Neuronal stem cell (in vitro differentiated cells): ENCODE measurements around the gene PCNX3.

ENCODE experiments used
- DNase-seq: peaks from one replicate; pipeline ENCODE4 v3.0.0-alpha.2; 2013; ENCODE audit warnings: low spot score
- H2AFZ ChIP-seq: one replicate; pipeline ENCODE4 v1.6.1; 2013; ENCODE audit warnings: mild to moderate bottlenecking, low read length, inconsistent platforms
- H2AK5ac ChIP-seq: 2 replicates; pipeline ENCODE4 v1.6.1; 2013; ENCODE audit warnings: low read depth, mild to moderate bottlenecking, inconsistent platforms, low read length, moderate library complexity, mixed read lengths
- H2BK120ac ChIP-seq: 2 replicates; pipeline ENCODE4 v1.6.1; 2013; ENCODE audit warnings: low read depth, mild to moderate bottlenecking, inconsistent platforms, low read length, moderate library complexity, mixed read lengths
- H2BK12ac ChIP-seq: one replicate; pipeline ENCODE4 v1.6.1; 2013; ENCODE audit warnings: low read length, inconsistent platforms
- H2BK15ac ChIP-seq: 2 replicates; pipeline ENCODE4 v1.6.1; 2013; ENCODE audit warnings: mild to moderate bottlenecking, low read length, inconsistent platforms, mixed read lengths
- H2BK5ac ChIP-seq: one replicate; pipeline ENCODE4 v1.6.1; 2013; ENCODE audit warnings: inconsistent platforms, mild to moderate bottlenecking, low read length, moderate library complexity
- H3K14ac ChIP-seq: one replicate; pipeline ENCODE4 v1.6.1; 2013; ENCODE audit warnings: low read length, inconsistent platforms
- H3K18ac ChIP-seq: 2 replicates; pipeline ENCODE4 v1.6.1; 2013; ENCODE audit warnings: low read length, inconsistent platforms
- H3K23ac ChIP-seq: 2 replicates; pipeline ENCODE4 v1.6.1; 2013; ENCODE audit warnings: low read depth, mild to moderate bottlenecking, mixed read lengths, low read length, inconsistent platforms; ENCODE audit not compliant: poor library complexity
- H3K27ac ChIP-seq: replicated peaks from 3 replicates; pipeline ENCODE4 v1.5.1; 2013; ENCODE audit warnings: low read length, inconsistent platforms
- H3K27me3 ChIP-seq, 3 experiments: 2 replicates each; pipeline ENCODE4 v1.6.1; 2013; ENCODE audit warnings: low read length in 3 of 3, mild to moderate bottlenecking in 2 of 3, inconsistent platforms in 1 of 3, low read depth in 1 of 3, mixed read lengths in 1 of 3, moderate library complexity in 1 of 3; ENCODE audit not compliant: control insufficient read depth in 3 of 3, insufficient read depth in 3 of 3
- H3K36me3 ChIP-seq, 2 donors: replicated peaks in 1 of 2; 2 replicates each; pipeline ENCODE4 v1.6.1; 2013; ENCODE audit warnings: low read length in 2 of 2; ENCODE audit not compliant: control insufficient read depth in 2 of 2, insufficient read depth in 2 of 2
- H3K4ac ChIP-seq: 2 replicates; pipeline ENCODE4 v1.6.1; 2013; ENCODE audit warnings: inconsistent platforms, mild to moderate bottlenecking, low read length, moderate library complexity
- H3K4me1 ChIP-seq, 2 donors: 1 replicate in 1 of 2; 2 replicates in 1 of 2; pipeline ENCODE4 v1.6.1; 2013; ENCODE audit warnings: low read length in 2 of 2, low read depth in 1 of 2; ENCODE audit not compliant: control insufficient read depth in 2 of 2, insufficient read depth in 1 of 2
- H3K4me2 ChIP-seq: one replicate; pipeline ENCODE4 v1.6.1; 2013; ENCODE audit warnings: mild to moderate bottlenecking, low read length, inconsistent platforms; ENCODE audit not compliant: insufficient read depth, poor library complexity, severe bottlenecking
- H3K4me3 ChIP-seq, 2 donors: 2 replicates each; pipeline ENCODE4 v1.5.1; 2013; ENCODE audit warnings: low read length in 2 of 2, mild to moderate bottlenecking in 2 of 2, inconsistent platforms in 1 of 2, moderate library complexity in 1 of 2
- H3K79me1 ChIP-seq: one replicate; pipeline ENCODE4 v1.6.1; 2013; ENCODE audit warnings: low read depth, mild to moderate bottlenecking, inconsistent platforms, low read length, moderate library complexity
- H3K9ac ChIP-seq: one replicate; pipeline ENCODE4 v1.6.1; 2013; ENCODE audit warnings: mild to moderate bottlenecking, low read depth, low read length, inconsistent platforms; ENCODE audit not compliant: poor library complexity
- H3K9me3 ChIP-seq, 2 donors: replicated peaks in 1 of 2; 2 replicates each; pipeline versions ENCODE3 to v1.6.1; 2013; ENCODE audit warnings: low read length in 2 of 2, mild to moderate bottlenecking in 2 of 2, inconsistent platforms in 1 of 2, low read depth in 1 of 2, mixed read lengths in 1 of 2, moderate library complexity in 1 of 2; ENCODE audit not compliant: control insufficient read depth in 2 of 2, insufficient read depth in 1 of 2
- H4K8ac ChIP-seq: one replicate; pipeline ENCODE4 v1.6.1; 2013; ENCODE audit warnings: low read depth, mild to moderate bottlenecking, inconsistent platforms, low read length, moderate library complexity
- H4K91ac ChIP-seq: one replicate; pipeline ENCODE4 v1.6.1; 2013; ENCODE audit warnings: low read length, low read depth, mild to moderate bottlenecking, inconsistent platforms; ENCODE audit not compliant: poor library complexity
- WGBS, 2 donors: extraction: QIAGEN DNeasy Blood & Tissue Kit; methylation state at CpG; one replicate each; pipeline ENCODE4 v1.1.7; 2013; ENCODE audit warnings: missing lambda C conversion rate in 2 of 2, mixed read lengths in 1 of 2; ENCODE audit not compliant: insufficient read length in 2 of 2, insufficient replicate concordance in 1 of 2; ENCODE audit errors: extremely low coverage in 2 of 2; 5-methylcytosine and 5-hydroxymethylcytosine counted together

The PCNX3 gene

DNA sequence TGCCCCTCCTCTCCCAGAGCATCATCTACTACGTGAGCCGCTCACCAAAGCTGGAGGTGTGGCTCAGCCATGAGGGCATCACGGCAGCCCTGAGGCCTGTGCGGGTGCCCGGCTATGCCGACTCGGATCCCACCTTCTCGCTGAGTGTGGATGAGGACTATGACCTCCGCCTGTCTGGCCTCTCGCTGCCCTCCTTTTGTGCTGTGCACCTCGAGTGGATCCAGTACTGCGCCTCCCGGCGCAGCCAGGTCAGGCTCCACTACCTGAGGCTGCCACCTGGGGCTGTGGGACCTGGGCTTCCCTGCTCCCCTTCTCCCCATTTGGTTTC lies 18.5 kb downstream of the PCNX3 start:
- no peak overlapping the region for H2BK5ac ChIP-seq
- H3K9ac ChIP-seq = no peak overlapping the region
- no peak overlapping the region for H3K4me2 ChIP-seq
- H2BK15ac ChIP-seq = no peak overlapping the region
- H3K36me3 ChIP-seq = peaks cover 53 to 70% of the 10 kb centered on the region in 2 donors
- H3K79me1 ChIP-seq = peaks cover 11% of the 10 kb centered on the region
- H4K91ac ChIP-seq = no peak overlapping the region
- H2AK5ac ChIP-seq = no peak overlapping the region
- peaks cover 0 to 2% of the 10 kb centered on the region in 2 donors for H3K9me3 ChIP-seq
- no peak overlapping the region for H3K4ac ChIP-seq
- DNase-seq = no peak
- no peak overlapping the region for H3K4me3 ChIP-seq
- no peak overlapping the region for H4K8ac ChIP-seq
- peaks cover 15 to 16% of the 10 kb centered on the region in 2 donors for H3K4me1 ChIP-seq
- no peak overlapping the region for H2BK12ac ChIP-seq
- no CpG with 5 or more reads among the region's 14 CpGs for WGBS, 2 donors
- H2BK120ac ChIP-seq = no peak overlapping the region
- no peak overlapping the region for H3K27ac ChIP-seq
- no peak overlapping the region for H3K23ac ChIP-seq
- H3K18ac ChIP-seq = no peak overlapping the region
- H3K27me3 ChIP-seq = no peaks in the 10 kb centered on the region
- no peak overlapping the region for H3K14ac ChIP-seq
- no peak overlapping the region for H2AFZ ChIP-seq

- no CpG with 5 or more reads among the region's 11 CpGs for WGBS, 2 donors
- Histone ChIP-seq H4K8ac (no peak overlapping the region), H3K14ac (peak overlapping the region; percentile 71), H4K91ac (no peak overlapping the region), H2BK12ac (no peak overlapping the region), H3K4me3 (no peak overlapping the region), H3K9ac (no peak overlapping the region), H2BK120ac (no peak overlapping the region), H2BK15ac (no peak overlapping the region), H3K36me3 (peaks cover 50 to 66% of the 10 kb centered on the region in 2 donors), H3K79me1 (peaks cover 11% of the 10 kb centered on the region), H2BK5ac (no peak overlapping the region), H3K27ac (no peak overlapping the region), H3K18ac (no peak overlapping the region), H3K23ac (no peak overlapping the region), H3K4ac (no peak overlapping the region), H2AFZ (no peak overlapping the region), H3K9me3 (peaks cover 0 to 2% of the 10 kb centered on the region in 2 donors), H3K4me2 (no peak overlapping the region), H3K4me1 (peaks cover 15 to 16% of the 10 kb centered on the region in 2 donors), H2AK5ac (no peak overlapping the region), H3K27me3 (no peaks in the 10 kb centered on the region)
- DNase-seq = no peak
Measured at GRCh38 chr11:65634440-65634839, 18.9 kb downstream of the PCNX3 start.

- H3K4me1 ChIP-seq = peaks cover 15 to 16% of the 10 kb centered on the region in 2 donors
- no peak overlapping the region for H3K4ac ChIP-seq
- H2BK15ac ChIP-seq = no peak overlapping the region
- no peak overlapping the region for H2BK12ac ChIP-seq
- no peak for DNase-seq
- H2AK5ac ChIP-seq = peak overlapping the region; percentile 46
- H3K14ac ChIP-seq = no peak overlapping the region
- no CpG with 5 or more reads among the region's 46 CpGs for WGBS, 2 donors
- H3K9ac ChIP-seq = no peak overlapping the region
- peaks cover 0 to 2% of the 10 kb centered on the region in 2 donors for H3K9me3 ChIP-seq
- peaks cover 11% of the 10 kb centered on the region for H3K79me1 ChIP-seq
- no peak overlapping the region for H3K23ac ChIP-seq
- H2BK5ac ChIP-seq = no peak overlapping the region
- peaks cover 43 to 59% of the 10 kb centered on the region in 2 donors for H3K36me3 ChIP-seq
- H3K4me3 ChIP-seq = no peak overlapping the region
- no peak overlapping the region for H2BK120ac ChIP-seq
- H3K27me3 ChIP-seq = no peaks in the 10 kb centered on the region
- H4K91ac ChIP-seq = no peak overlapping the region
- H3K4me2 ChIP-seq = no peak overlapping the region
- H4K8ac ChIP-seq = peak overlapping the region; percentile 65
- no peak overlapping the region for H2AFZ ChIP-seq
- H3K27ac ChIP-seq = no peak overlapping the region
- H3K18ac ChIP-seq = no peak overlapping the region
Measured at GRCh38 chr11:65634905-65635731, 19.5 kb downstream of the PCNX3 start.

DNA sequence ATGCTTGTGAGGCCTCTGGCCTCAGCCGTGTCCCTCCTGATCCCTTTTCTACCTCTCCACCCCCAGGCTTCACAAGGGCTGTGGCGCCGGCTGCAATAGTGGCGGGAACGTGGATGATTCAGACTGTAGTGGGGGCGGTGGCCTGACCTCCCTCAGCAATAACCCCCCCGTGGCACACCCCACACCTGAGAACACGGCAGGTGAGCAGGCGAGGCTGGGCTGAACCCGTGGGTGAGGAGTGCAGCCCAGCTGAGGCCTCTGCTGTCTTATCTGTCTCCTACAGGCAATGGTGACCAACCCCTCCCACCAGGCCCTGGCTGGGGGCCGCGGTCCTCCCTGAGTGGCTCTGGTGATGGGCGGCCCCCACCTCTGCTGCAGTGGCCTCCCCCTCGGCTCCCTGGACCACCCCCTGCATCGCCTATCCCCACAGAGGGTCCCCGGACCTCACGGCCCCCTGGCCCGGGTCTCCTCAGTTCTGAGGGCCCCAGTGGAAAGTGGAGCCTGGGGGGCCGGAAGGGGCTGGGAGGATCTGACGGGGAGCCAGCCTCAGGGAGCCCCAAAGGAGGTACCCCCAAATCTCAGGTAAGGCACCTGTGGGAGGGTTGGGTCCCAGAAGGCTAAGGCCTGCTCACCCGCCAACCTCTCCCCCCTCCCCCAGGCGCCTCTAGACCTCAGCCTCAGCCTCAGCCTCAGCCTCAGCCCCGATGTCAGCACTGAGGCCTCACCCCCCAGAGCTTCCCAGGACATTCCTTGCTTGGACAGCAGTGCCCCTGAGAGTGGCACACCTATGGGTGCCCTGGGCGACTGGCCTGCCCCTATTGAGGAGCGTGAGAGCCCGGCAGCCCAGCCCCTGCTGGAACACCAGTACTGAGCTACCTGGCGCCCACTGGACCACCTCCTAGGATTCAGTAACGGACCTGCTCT lies 20.8 kb downstream of the PCNX3 start:
- H2AK5ac ChIP-seq = peak overlapping the region; percentile 35
- peak overlapping the region; percentile 85 for H3K23ac ChIP-seq
- no peak overlapping the region for H4K91ac ChIP-seq
- no peak overlapping the region for H2BK12ac ChIP-seq
- H3K4ac ChIP-seq = peak overlapping the region; percentile 6
- no peak overlapping the region for H3K9ac ChIP-seq
- H3K27me3 ChIP-seq = no peaks in the 10 kb centered on the region
- peaks cover 33 to 53% of the 10 kb centered on the region in 2 donors for H3K36me3 ChIP-seq
- no peak overlapping the region for H2AFZ ChIP-seq
- H4K8ac ChIP-seq = no peak overlapping the region
- H3K4me1 ChIP-seq = peaks cover 15 to 16% of the 10 kb centered on the region in 2 donors
- no peak for DNase-seq
- no peak overlapping the region for H2BK15ac ChIP-seq
- H3K27ac ChIP-seq = no peak overlapping the region
- H3K18ac ChIP-seq = no peak overlapping the region
- WGBS, 2 donors = no CpG with 5 or more reads among the region's 28 CpGs
- no peak overlapping the region for H3K4me2 ChIP-seq
- no peak overlapping the region for H3K4me3 ChIP-seq
- H3K79me1 ChIP-seq = peaks cover 11% of the 10 kb centered on the region
- peaks cover 0 to 2% of the 10 kb centered on the region in 2 donors for H3K9me3 ChIP-seq
- peak overlapping the region; percentile 56 for H3K14ac ChIP-seq
- H2BK120ac ChIP-seq = no peak overlapping the region
- no peak overlapping the region for H2BK5ac ChIP-seq
